HL-60/S4 treated with retinoic acid at 250 ng/mL for 4 days and 3 days (cell line): ENCODE data around the gene GABARAPL2.
"Not testable (repeated sequence)": the region's sequence is repeated elsewhere in the genome, so short reads cannot be mapped to it uniquely, and the experiment has no call there.

ENCODE experiments used
- in situ Hi-C: fragments of 300-500 bp; cut with MboI; formaldehyde crosslinking; loops from 2 replicates; pipeline ENCODE4 v1.7.0; 2022; ENCODE audit warnings: low sequenced_read_pairs

GABARAPL2 gene, protein sequence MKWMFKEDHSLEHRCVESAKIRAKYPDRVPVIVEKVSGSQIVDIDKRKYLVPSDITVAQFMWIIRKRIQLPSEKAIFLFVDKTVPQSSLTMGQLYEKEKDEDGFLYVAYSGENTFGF

DNA sequence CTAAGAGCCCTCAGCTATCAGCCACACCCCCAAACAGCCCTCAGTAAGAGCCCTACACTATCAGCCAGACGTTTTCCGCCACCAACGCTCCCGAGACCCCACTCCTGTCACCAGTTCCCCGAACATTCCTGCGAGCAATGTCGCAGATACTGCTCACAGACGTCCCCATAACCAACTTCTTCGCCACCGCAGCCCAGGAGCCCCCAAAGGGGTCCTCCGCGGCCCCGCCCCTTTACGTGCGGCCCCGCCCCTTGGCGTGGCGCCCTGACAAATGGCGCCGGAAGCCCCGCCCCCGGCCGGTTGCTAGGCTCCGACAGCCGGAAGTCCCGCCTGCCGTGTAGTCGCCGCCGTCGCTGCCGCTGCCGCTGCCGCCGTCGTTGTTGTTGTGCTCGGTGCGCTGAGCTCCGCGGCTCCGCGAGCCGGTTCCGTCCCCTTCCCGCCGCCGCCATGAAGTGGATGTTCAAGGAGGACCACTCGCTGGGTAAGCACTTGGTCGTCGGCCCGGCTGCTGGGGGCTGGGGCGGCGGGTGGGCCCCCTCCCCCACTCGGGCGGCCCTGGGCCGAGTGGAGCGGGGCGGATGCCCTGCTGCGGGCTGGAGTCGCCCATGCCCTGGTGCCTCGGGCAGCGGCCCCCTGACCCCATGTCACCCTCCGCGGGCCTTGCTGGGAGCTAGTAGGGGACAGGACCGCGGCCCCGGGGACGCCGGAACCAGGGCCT lies at the start of gene GABARAPL2:
Gene GABARAPL2, plus strand, starts transcription at position 340 of the 718 bp plus-strand sequence. Its CDS starts 108 bp downstream, at position 448.
- in situ Hi-C loops, result no loop called here

DNA sequence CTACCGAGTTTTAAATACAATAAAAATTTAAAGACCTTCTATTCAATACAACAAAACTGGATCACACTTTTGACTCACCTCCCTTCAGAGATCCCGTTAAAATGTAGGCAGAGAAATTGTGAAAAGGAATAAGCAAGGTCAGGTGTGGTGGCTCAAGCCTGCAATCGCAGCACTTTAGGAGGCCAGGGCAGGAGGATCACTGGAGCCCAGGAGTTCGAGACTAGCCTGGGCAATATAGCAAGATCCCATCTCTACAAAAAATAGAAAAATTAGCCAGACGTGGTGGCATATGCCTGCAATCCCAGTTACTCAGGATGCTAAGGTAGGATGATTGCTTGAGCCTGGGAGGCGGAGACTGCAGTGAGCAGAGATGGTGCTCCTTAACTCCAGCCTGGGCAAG lies 47.0 kb upstream of the GABARAPL2 start:
- in situ Hi-C loops, result no loop called here

DNA sequence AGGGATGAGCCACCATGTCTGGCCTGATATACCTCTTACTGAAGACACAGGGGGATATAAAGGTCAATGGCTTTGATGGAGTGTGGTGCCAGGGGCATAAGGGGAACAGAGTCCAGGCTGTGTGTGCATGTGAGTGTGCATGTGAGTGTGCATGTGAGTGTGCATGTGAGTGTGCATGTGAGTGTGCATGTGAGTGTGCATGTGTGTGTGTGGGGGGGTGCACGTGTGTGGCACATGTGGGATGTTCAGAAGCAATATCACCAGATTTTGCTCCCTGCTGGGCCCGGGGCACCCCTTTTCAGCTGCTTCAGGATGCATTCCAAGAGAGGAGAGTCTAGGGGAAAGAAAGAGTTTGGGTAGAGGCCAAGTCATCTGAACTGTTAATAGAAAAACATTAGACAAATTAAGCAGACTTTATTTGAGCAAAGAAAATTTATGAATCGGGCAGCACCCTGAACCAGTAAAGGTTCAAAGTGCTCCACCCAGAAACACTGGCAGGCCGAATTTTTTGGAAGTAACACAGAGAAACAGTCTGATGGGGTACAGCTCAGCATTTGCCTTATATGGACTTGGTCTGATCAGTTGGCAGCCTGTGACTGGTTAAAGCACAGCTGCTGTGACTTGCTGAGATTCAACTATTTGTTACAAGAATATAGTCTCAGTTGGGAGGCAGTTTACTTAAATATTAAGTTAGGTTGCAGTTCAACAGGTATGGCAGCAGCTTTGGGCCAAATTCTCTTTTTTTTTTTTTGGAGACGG lies 40.0 kb upstream of the GABARAPL2 start:
- in situ Hi-C loops, result no loop called here

DNA sequence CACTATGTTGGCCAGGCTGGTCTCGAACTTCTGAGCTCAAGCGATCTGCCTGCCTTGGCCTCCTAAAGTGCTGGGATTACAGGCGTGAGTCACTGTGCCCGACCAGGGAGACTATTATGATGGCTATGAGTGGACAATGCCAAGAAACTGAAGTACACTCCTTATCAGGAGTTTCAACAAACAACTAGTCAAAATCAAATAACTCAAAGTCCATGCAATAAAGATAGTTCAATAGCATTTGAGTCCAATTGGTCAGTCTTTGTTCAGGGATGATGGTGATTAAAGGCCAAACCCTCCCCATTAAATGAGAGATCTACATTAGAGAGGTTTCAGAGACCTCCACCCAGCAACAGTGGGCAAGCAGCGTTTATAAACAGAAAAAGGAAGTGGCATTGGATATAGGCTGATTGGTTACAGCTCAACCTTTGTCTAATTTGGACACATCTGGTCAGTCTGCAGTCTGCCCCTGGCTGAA lies 38.3 kb upstream of the GABARAPL2 start:
- in situ Hi-C loops, result no loop called here

- in situ Hi-C loops, result no loop called here
Observed at GRCh38 chr16:75529056-75529905, 36.9 kb upstream of the GABARAPL2 start.

DNA sequence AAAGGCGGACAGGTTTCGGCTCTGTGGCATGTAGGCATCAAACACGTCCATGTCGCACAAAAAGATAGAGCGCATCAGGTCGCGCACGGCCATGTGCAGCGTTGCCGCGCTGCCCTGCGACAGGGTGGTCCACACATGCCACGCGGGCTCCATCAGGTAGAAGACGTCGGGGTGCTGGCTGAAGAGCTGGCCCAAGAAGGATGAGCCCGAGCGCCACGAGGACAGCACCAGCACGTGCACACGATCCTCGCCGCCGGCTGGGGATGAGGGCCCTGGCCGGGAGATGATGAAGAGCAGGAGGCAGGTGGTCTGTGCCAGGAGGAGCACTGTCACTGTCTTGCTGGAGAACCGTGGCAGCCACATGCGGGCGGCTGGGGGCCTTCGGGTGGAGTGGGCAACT lies 36.2 kb upstream of the GABARAPL2 start:
- in situ Hi-C loops, result no loop called here

GRCh38 chr16:75532142-75532765 lies 33.9 kb upstream of the GABARAPL2 start:
- in situ Hi-C loops, result no loop called here

- in situ Hi-C loops, result no loop called here
Observed at GRCh38 chr16:75532791-75533190, 33.4 kb upstream of the GABARAPL2 start.

DNA sequence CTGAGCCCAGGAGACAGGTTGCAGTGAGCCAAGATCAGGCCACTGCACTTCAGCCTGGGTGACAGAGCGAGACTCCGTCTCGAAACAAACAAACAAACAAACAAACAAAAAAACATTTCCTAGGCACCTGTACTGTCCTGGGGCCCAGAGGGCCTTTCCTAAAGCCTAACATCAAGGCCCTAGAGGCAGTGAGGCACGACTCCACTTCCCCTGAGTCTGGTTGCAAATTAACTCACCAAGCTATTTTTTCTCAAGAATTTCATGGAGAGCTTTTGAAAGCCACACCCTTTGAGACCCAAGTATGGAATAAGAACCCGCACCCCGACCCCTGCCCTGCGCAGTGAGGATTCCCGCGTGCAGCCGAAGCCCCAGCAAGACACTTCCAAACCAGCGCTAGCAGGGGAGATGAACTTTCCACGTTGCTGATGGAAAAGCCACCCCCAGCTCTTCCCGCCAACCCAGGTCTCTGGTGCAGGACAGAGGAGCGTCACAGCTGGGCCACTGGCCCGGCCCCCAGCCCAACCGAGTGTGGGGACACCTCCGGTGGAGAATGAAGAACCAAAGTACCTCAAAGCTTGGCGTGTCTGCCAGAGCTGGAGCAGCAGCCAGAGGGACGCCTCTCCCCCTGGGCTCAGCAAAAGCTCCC lies 31.5 kb upstream of the GABARAPL2 start:
- in situ Hi-C loops, result no loop called here

- in situ Hi-C loops, result no loop called here
Observed at GRCh38 chr16:75535211-75535843, 30.9 kb upstream of the GABARAPL2 start.

DNA sequence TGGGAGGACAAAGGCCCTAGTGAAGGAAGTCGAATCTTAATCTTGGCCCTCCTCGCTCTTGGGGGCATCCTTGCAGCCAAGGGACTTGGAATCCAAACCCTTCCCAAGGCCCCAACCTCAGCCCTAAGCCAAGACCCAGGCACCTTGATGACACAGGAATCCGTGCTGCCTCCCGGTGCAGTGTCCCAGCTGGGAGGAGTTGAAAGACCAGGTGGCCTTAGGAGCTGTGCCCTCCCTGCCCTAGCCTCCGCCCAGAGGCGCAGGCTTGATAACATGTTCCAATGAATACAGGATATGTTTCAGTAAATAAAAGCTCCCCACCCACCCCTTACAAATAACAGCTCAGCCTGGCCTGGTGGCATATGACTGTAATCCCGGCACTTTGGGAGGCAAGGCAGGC lies 30.3 kb upstream of the GABARAPL2 start, which contains the start of gene CHST5:
Gene CHST5, minus strand, starts transcription at position 208 of the 400 bp plus-strand sequence. CDS start 5,724 bp downstream, outside the sequence.
- in situ Hi-C loops, result no loop called here

- in situ Hi-C loops, result no loop called here
Observed at GRCh38 chr16:75537776-75538175, 28.4 kb upstream of the GABARAPL2 start.

GRCh38 chr16:75538882-75539565 lies 27.2 kb upstream of the GABARAPL2 start:
- in situ Hi-C loops, result not testable (repeated sequence)

DNA sequence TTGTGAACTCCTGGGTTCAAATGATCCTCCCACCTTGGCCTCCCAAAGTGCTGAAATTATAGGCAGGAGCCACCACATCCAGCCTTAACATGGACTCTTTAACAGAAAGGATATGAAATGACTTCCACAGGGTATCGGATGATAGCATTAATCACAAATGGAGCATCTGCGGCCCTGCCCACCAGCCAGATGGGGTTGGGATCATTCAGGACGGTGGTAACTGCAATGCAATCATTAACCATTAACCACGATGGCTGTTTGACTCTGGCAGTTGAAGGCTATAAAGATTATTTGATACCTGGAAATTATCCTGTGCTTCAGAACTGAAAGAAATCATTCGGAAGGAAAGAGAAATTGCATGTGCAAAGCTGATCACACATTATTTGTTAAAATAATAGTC lies 24.9 kb upstream of the GABARAPL2 start:
- in situ Hi-C loops, result no loop called here

- in situ Hi-C loops, result not testable (repeated sequence)
Observed at GRCh38 chr16:75542462-75542861, 23.7 kb upstream of the GABARAPL2 start.

DNA sequence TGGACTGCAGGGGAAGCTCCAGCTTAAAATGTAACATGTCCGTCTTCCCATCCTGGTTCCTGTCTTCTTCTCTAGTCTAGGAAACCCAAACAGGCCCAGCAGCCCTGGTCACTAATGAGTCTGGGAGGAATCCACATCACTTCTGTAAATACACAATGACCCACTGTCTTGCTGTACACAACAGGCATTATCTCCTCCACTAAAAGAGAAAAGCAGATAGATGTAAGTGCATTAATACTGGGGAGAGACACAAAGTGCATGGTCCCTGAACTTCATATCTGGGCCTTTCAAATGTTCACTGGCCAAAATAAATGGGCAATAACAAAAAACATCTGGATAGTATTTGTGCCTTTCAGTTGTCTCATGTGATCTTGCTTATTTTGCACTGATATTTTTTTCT lies 20.3 kb upstream of the GABARAPL2 start:
- in situ Hi-C loops, result not testable (repeated sequence)

DNA sequence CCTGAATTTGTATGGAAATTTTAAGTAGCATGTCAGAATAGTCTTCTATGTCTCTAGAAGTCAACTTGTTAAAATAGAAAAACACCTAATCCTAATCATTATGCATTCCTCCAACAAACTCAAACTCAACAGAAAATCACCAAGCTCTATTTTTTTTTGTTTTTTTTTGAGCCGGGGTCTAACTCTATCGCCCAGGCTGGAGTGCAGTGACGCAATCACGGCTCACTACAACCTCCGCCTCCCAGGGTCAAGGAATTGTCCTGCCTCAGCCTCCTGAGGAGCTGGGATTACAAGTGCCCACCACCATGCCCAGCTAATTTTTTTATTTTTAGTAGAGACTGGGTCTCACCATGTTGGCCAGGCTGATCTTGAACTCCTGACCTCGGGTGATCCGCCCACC lies 19.9 kb upstream of the GABARAPL2 start:
- in situ Hi-C loops, result no loop called here

DNA sequence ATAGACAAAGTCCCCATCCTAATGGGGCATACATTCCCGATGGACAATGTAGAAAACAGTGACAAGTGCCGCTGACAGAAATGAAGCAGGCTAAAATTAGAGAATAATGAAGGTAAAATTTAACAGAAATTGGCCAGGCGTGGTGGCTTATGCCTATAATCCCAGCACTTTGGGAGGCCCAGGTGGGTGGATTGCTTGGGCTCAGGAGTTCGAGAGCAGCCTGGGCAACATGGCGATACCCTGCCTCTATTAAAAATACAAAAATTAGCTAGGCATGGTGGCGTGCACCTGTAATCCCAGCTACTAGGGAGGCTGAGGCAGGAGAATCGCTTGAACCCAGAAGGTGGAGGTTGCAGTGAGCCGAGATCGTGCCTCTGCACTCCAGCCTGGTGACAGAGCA lies 17.7 kb upstream of the GABARAPL2 start:
- in situ Hi-C loops, result not testable (repeated sequence)

DNA sequence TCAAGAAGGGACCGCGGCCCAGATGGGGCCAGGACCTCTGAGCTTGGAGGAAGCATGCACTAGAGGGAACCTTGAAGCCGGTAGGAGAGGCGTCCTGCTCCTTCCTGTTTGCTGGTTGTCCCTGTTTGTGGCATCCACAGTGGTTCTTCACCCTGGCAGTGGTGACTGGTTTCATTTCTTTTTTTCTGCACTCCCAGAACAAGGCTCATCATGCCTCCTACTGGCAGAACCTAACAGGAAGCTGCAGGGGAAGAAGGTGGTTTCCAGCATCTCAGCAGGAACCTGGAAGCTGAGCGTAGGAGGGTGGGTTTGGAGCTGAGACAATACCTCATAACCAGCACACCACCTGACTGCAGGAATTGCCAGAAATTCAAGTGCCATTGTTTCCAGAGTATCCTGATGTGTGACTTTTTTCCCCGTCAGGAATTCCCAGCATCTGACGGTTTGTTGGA lies 15.9 kb upstream of the GABARAPL2 start:
- in situ Hi-C loops, result no loop called here
